Large intestine (tissue), 3 donors: ENCODE measurements around the gene ATRNL1. TPM values are rescaled to one million over a fixed set of nuclear protein-coding genes. Genes with fewer than 3 reads are reported as not detected.

ENCODE experiments used
- DNase-seq, 2 donors: peaks; one replicate each; pipeline versions ENCODE4 v3.0.0 to v3.0.0-alpha.2; 2013
- H3K27ac ChIP-seq: one replicate; pipeline ENCODE4 v1.5.1; 2013; ENCODE audit warnings: low read length
- H3K27me3 ChIP-seq: 2 replicates; pipeline ENCODE4 v1.6.1; 2013; ENCODE audit warnings: low read length; ENCODE audit not compliant: control insufficient read depth, insufficient read depth
- H3K36me3 ChIP-seq: 2 replicates; pipeline ENCODE4 v1.6.1; 2013; ENCODE audit warnings: low read length; ENCODE audit not compliant: control insufficient read depth, insufficient read depth
- H3K4me1 ChIP-seq: one replicate; pipeline ENCODE4 v1.6.1; 2013; ENCODE audit warnings: low read length; ENCODE audit not compliant: control insufficient read depth, insufficient read depth
- H3K4me3 ChIP-seq: one replicate; pipeline ENCODE4 v1.5.1; 2013; ENCODE audit warnings: low read length
- H3K9me3 ChIP-seq: one replicate; pipeline ENCODE4 v1.6.1; 2013; ENCODE audit warnings: mild to moderate bottlenecking, low read depth, low read length, moderate library complexity; ENCODE audit not compliant: control insufficient read depth
- WGBS: methylation state at CpG from one replicate; pipeline ENCODE4 v1.1.5; 2013; ENCODE audit warnings: low lambda C conversion rate; ENCODE audit not compliant: insufficient coverage; 5-methylcytosine and 5-hydroxymethylcytosine counted together
- polyA plus RNA-seq: library from polyadenylated mRNA; unstranded; fragments of 120-200 nt; gene quantifications from one replicate; pipeline ENCODE4 v1.2.1, GENCODE V29; 2013

Gene ATRNL1
- polyA plus RNA-seq, 1 donor, result 2.6 TPM

DNA sequence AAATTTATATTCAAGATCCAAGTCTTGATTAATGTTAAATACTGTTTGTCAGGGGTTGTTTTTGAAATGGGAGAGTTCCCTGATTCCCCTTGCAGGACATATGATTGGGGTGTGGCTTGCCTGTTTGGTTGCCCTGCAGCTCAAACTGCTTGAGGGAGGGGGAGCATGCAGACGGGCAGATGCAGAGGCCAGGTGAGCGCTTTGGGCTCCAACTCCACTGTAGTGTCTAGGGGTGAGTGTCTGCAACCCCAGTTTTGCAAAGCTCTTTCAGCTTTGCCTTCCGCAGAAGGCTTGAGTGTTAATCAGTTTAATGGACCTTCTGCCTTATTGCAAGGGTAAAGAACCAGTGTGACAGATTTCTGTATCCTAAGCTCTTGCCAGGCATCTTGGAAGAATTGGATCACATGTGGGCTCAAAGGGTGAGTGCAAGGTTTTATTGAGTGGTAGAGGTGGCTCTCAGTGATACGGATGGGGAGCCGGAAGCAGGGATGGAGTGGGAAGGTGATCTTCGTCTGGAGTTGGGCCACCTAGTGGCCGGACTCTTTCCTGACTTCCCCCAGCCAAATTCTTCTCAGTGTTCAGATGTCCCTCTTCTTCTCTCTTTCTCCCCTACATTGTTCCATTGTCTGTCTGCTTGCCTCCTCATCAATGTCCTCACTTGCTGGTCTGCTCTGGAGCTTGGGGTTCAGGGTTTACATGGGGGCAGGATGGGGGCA is 479.7 kb downstream of the ATRNL1 start:
- WGBS, result no CpG with 5 or more reads among the region's 7 CpGs
- no peaks in the 10 kb centered on the region for H3K4me1 ChIP-seq
- H3K4me3 ChIP-seq, result no peak overlapping the region
- no peaks in the 10 kb centered on the region for H3K27me3 ChIP-seq
- H3K36me3 ChIP-seq, result no peaks in the 10 kb centered on the region
- no peak overlapping the region for H3K27ac ChIP-seq
- peak in 1 of 2 donors; percentile 1 for DNase-seq
- no peaks in the 10 kb centered on the region for H3K9me3 ChIP-seq

- Histone ChIP-seq H3K36me3 (no peaks in the 10 kb centered on the region), H3K4me3 (no peak overlapping the region)
- WGBS, result 100% methylated on average over 1 of the region's 1 CpG
These were observed 487.1 kb downstream of the ATRNL1 start for GRCh38 chr10:115580239-115580638.

GRCh38 chr10:115593060-115593459 is 499.9 kb downstream of the ATRNL1 start:
- H3K27me3 ChIP-seq, result no peaks in the 10 kb centered on the region
- no peaks in the 10 kb centered on the region for H3K9me3 ChIP-seq
- no peaks in the 10 kb centered on the region for H3K36me3 ChIP-seq
- DNase-seq, result no peak
- H3K4me1 ChIP-seq, result no peaks in the 10 kb centered on the region
- H3K27ac ChIP-seq, result no peak overlapping the region
- 100% methylated on average over 1 of the region's 2 CpGs for WGBS
- H3K4me3 ChIP-seq, result no peak overlapping the region

More at GRCh38 chr10:115580239-115580638, 487.1 kb downstream of the ATRNL1 start:
- Histone ChIP-seq H3K27ac (no peak overlapping the region), H3K9me3 (no peaks in the 10 kb centered on the region), H3K4me1 (no peaks in the 10 kb centered on the region), H3K27me3 (no peaks in the 10 kb centered on the region)
- DNase-seq, result no peak

GRCh38 chr10:115604627-115605026 is 511.5 kb downstream of the ATRNL1 start:
- H3K4me3 ChIP-seq, result no peak overlapping the region
- H3K27me3 ChIP-seq, result no peaks in the 10 kb centered on the region
- 92% methylated on average over 2 of the region's 2 CpGs for WGBS
- H3K36me3 ChIP-seq, result no peaks in the 10 kb centered on the region
- DNase-seq, result no peak
- no peaks in the 10 kb centered on the region for H3K4me1 ChIP-seq
- H3K27ac ChIP-seq, result no peak overlapping the region
- no peaks in the 10 kb centered on the region for H3K9me3 ChIP-seq

DNA sequence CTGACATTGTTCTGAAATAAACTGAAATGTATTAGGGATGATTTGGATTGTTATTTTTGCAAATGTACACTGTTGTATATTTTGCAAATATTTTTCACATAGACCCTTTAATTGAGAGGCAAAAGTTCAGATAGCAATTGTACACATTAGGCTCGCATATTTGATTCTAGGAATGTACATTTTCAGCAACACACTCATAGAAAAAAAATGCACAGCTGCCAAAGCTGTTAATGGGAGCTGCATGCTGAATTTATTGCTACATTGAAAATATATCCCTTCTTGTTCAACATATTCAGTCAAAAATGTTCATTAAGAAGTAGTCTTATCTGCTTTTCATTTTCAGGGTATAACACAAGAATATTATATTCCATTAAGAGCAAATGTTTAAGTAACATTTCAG is 512.9 kb downstream of the ATRNL1 start:
- Histone ChIP-seq H3K27me3 (no peaks in the 10 kb centered on the region), H3K36me3 (no peaks in the 10 kb centered on the region), H3K9me3 (no peaks in the 10 kb centered on the region), H3K4me3 (no peak overlapping the region), H3K27ac (no peak overlapping the region), H3K4me1 (no peaks in the 10 kb centered on the region)
- WGBS, result no CpG with 5 or more reads among the region's 1 CpG
- DNase-seq, result no peak

DNA sequence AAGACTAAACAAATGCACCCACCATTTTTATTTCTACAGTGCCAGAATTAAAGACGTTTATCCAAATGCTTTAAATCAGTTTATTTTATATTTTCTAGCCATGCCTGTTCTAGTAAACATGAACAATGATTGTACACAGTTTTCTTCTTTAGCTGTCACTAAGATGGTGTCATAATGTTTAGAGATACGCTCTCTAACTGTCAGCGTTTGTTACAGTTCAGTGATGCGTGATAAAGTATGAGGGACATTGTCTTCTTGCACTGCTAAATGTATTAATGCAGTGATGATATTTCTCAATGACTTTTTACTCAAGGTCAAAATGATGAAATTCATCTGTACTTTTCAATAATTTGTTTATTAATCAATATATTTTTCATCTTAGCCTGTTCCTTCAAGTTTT is 513.6 kb downstream of the ATRNL1 start:
- Histone ChIP-seq H3K9me3 (no peaks in the 10 kb centered on the region), H3K27me3 (no peaks in the 10 kb centered on the region), H3K27ac (no peak overlapping the region), H3K36me3 (no peaks in the 10 kb centered on the region), H3K4me1 (no peaks in the 10 kb centered on the region), H3K4me3 (no peak overlapping the region)
- 33% methylated on average over 1 of the region's 4 CpGs for WGBS
- no peak for DNase-seq

- Histone ChIP-seq H3K36me3 (no peaks in the 10 kb centered on the region), H3K27ac (no peak overlapping the region), H3K27me3 (no peaks in the 10 kb centered on the region), H3K9me3 (no peaks in the 10 kb centered on the region), H3K4me1 (no peaks in the 10 kb centered on the region), H3K4me3 (no peak overlapping the region)
- 48% methylated on average over 3 of the region's 4 CpGs for WGBS
- no peak for DNase-seq
These were observed 531.3 kb downstream of the ATRNL1 start for GRCh38 chr10:115624448-115624847.

DNA sequence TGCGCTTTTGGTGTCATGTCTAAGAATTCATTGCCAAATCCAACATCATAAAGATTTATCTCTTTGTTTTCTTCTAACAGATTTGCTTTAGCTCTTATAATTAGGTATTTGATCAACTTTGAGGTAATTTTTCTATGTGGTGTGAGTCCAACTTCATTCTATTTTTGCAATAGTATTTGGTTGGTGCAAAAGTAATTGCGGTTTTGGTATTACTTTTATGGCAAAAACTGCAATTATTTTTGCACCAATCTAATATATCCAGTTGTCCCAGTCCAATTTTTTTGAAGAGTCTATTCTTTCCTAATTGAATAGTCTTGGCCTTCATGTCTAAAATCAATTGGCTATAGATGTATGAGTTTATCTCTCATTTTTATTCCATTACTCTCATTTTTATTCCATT is 535.5 kb downstream of the ATRNL1 start:
- Histone ChIP-seq H3K36me3 (no peaks in the 10 kb centered on the region), H3K27ac (no peak overlapping the region), H3K4me1 (no peaks in the 10 kb centered on the region), H3K4me3 (no peak overlapping the region), H3K27me3 (no peaks in the 10 kb centered on the region), H3K9me3 (no peaks in the 10 kb centered on the region)
- no peak for DNase-seq
- 54% methylated on average over 2 of the region's 2 CpGs for WGBS

DNA sequence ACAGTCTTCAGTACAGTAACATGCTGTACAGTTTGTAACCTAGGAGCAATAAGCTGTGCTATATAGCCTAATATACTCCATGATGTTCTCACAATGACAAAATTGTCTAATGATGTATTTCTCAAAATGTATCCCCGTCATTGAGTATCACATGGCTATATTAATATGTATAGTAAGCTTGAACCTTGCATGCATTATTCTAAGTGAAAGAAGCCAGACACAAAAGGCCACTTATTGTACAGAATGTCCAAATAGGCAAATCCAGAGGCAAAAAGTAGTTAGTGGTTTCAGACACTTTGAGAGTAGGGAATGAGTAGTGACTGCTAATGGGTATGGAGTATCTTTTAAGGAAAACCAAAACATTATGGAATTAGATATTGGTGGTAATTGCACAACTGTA is 545.1 kb downstream of the ATRNL1 start:
- H3K36me3 ChIP-seq, result no peaks in the 10 kb centered on the region
- WGBS, result 100% methylated on average over 1 of the region's 1 CpG

DNA sequence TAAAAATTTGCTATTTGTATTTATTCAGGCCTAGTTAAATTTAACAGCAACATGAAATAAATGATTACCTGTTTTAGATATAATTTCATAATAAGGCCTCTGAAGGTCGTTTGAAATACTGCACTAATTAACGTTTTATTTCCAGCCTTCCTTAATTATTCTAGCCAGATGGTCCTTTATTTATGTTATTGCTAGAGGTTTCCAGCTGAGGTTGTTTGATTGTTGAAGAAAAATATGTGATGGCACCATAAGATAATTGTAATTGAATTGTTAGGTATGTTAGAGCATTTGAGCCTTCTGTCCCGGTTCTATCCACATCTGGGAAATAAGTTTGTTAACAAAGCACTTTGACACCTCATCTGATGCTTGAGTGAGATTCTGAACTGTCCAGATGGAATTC is 556.1 kb downstream of the ATRNL1 start:
- Histone ChIP-seq H3K27me3 (no peaks in the 10 kb centered on the region), H3K9me3 (no peaks in the 10 kb centered on the region), H3K4me3 (no peak overlapping the region), H3K27ac (no peak overlapping the region), H3K36me3 (no peaks in the 10 kb centered on the region), H3K4me1 (no peaks in the 10 kb centered on the region)
- DNase-seq, result no peak
- 53% methylated on average over 2 of the region's 3 CpGs for WGBS

More for the DNA sequence above, 545.1 kb downstream of the ATRNL1 start:
- no peaks in the 10 kb centered on the region for H3K27me3 ChIP-seq
- H3K4me1 ChIP-seq, result no peaks in the 10 kb centered on the region
- no peak overlapping the region for H3K27ac ChIP-seq
- H3K4me3 ChIP-seq, result no peak overlapping the region
- H3K9me3 ChIP-seq, result no peaks in the 10 kb centered on the region
- DNase-seq, result no peak

- no peak overlapping the region for H3K27ac ChIP-seq
- H3K4me3 ChIP-seq, result no peak overlapping the region
- no peaks in the 10 kb centered on the region for H3K27me3 ChIP-seq
- no peak for DNase-seq
- H3K36me3 ChIP-seq, result no peaks in the 10 kb centered on the region
- WGBS, result 0% methylated on average over 1 of the region's 1 CpG
- no peaks in the 10 kb centered on the region for H3K9me3 ChIP-seq
- no peaks in the 10 kb centered on the region for H3K4me1 ChIP-seq
These were observed 560.3 kb downstream of the ATRNL1 start for GRCh38 chr10:115653473-115653872.
